SK-N-MC (cell line): ENCODE measurements around the gene CCDC78.

Source experiments
- EZH2 ChIP-seq: fragments of 200-600 bp; sonication (generic); IDR thresholded peaks from one replicate; pipeline ENCODE4 v1.6.1; 2017; ENCODE audit warnings: antibody characterized with exemption
- FOXP2 ChIP-seq: optimal IDR thresholded peaks from 2 replicates; pipeline ENCODE3; 2011; ENCODE audit warnings: mild to moderate bottlenecking, moderate library complexity; ENCODE audit not compliant: insufficient read depth; ENCODE audit errors: extremely low read length, control extremely low read depth
- POLR2AphosphoS5 ChIP-seq: IDR thresholded peaks from 2 replicates; pipeline ENCODE4 v1.6.1; 2012; ENCODE audit warnings: mild to moderate bottlenecking, low read depth, low read length, borderline replicate concordance

- TF ChIP-seq POLR2AphosphoS5 (no peak), FOXP2 (no peak), EZH2 (no peak)
Measured at GRCh38 chr16:767743-768235, 41.5 kb upstream of the CCDC78 start.
